Fibroblast of mammary gland (primary cell): Measurements from ENCODE around the gene LRRC53.
A peak's percentile ranks its signal among the peaks of the same experiment; 100 is the strongest.

Experiments
- DNase-seq: peaks from one replicate; pipeline ENCODE4 v3.0.0-alpha.2; 2010; ENCODE audit warnings: low read depth
- H3K4me3 ChIP-seq: 2 replicates; pipeline ENCODE4 v1.5.1; 2011; ENCODE audit warnings: low read depth, mild to moderate bottlenecking, low read length, moderate library complexity; ENCODE audit not compliant: control insufficient read depth
- CTCF ChIP-seq: conservative IDR thresholded peaks from 2 replicates; pipeline ENCODE4 v1.5.1; 2011; ENCODE audit warnings: low read depth, low read length, inconsistent platforms; ENCODE audit not compliant: control insufficient read depth, insufficient read depth

LRRC53 gene

GRCh38 chr1:74429580-74429979 lies 82.8 kb downstream of the LRRC53 start:
- no peak for DNase-seq
- no peak for TF ChIP-seq CTCF
- H3K4me3 ChIP-seq: no peak overlapping the region

- DNase-seq: no peak
- no peak overlapping the region for H3K4me3 ChIP-seq
- no peak for TF ChIP-seq CTCF
Observed at GRCh38 chr1:74427681-74428080, 84.7 kb downstream of the LRRC53 start.

GRCh38 chr1:74426208-74426937 lies 86.0 kb downstream of the LRRC53 start:
- no peak for DNase-seq
- TF ChIP-seq CTCF: no peak
- no peak overlapping the region for H3K4me3 ChIP-seq

DNA sequence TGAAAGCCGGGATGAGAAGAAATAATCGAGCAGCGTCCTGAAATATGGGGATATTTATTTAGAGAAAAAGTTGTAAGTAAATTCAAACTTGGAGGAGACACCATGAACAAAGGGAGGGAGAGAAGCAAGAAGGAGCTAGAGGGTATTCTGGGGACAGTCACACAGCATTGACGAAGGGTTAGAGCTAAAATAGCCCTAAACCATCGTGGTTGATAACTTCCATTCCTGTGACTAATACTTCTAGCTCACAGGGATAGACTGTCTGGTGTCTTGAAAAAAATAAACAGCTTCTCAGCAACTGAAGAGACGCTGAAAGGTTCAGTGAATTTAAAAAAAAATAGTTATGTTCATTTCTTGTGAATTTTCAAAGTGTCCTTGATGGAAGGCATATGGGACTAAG lies 86.7 kb downstream of the LRRC53 start:
- H3K4me3 ChIP-seq: no peak overlapping the region
- DNase-seq: no peak
- no peak for TF ChIP-seq CTCF

- H3K4me3 ChIP-seq: no peak overlapping the region
- TF ChIP-seq CTCF: no peak
- DNase-seq: no peak
Observed at GRCh38 chr1:74423471-74423870, 88.9 kb downstream of the LRRC53 start.

DNA sequence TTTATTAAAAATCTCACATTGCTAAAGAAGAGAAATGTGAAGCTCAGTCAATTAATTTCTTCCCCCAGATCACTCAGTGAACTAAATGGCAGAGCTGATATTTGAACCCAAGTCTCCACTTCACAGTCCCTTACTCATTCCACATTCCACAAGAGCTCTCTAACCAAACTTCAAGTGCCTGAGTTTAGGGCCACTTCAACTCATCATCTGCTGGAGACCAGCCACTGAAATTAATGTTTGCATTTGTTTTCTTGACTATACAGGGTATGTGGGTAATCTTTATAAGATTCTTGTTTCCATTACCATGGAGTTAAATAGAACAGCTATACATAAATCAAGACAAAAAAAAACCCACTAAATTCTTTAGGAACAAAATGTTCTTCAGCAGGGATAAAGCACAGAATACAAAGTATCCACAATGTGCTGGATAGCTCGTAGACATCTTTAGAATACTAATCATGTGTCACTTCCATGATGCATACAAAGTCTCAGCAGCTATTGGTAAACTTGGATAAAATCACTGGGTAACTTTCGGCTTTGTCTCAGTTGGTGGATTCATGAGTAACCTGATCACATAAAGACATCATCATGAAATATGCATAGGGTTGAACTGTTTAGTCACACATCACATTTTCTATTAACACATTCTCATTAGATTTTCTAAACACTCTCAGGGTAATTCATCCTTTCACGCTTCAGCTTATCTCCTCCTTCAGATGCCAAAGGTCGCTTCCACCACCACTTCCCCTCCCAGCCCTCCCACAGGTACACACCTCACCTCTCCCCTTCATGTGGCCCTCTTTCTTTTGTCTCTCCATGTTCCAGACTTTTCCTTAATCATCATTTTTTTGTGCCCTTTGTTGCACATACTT lies 89.8 kb downstream of the LRRC53 start:
- no peak for TF ChIP-seq CTCF
- H3K4me3 ChIP-seq: no peak overlapping the region
- DNase-seq: peak; percentile 15
